ENCODE measurements around the gene GLIS2.

DNA sequence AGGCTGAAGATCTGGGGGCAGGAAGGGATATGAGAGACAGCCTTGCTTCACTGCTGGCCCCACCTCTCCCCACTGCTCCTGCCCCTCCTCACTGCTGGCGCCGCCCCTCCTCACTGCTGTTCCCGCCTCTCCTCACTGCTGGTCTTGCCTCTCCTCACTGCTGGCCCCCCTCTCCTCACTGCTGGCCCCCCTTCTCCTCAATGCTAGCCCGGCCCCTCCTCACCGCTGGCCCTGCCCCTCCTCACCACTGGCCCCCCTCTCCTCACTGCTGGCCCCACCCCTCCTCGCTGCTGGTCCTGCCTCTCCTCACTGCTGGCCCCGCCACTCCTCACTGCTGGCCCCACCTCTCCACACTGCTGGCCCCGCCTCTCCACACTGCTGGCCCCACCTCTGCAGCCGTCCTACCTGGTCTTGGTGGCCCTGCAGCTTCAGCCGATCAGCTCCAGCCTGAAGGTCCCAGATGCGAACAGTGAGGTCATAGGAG is 44.7 kb downstream of the GLIS2 start:
- TF ChIP-seq YY2 (tag by site-specific recombination; IDR thresholded peaks at IDR 0.05) (no peak), KLF16 (tag by site-specific recombination; IDR thresholded peaks at IDR 0.05) (no peak), ZNF791 (tag by site-specific recombination; IDR thresholded peaks at IDR 0.05) (no peak), ZNF645 (tag by site-specific recombination; IDR thresholded peaks at IDR 0.05) (no peak), ZNF274 (IDR thresholded peaks at IDR 0.05; ENCODE audit: low read length) (no peak), ZNF274 (tag by site-specific recombination; IDR thresholded peaks at IDR 0.05; ENCODE audit: borderline replicate concordance) (no peak), ZNF600 (tag by site-specific recombination; IDR thresholded peaks at IDR 0.05) (no peak)
- TF ChIP-seq, protein P1, sequence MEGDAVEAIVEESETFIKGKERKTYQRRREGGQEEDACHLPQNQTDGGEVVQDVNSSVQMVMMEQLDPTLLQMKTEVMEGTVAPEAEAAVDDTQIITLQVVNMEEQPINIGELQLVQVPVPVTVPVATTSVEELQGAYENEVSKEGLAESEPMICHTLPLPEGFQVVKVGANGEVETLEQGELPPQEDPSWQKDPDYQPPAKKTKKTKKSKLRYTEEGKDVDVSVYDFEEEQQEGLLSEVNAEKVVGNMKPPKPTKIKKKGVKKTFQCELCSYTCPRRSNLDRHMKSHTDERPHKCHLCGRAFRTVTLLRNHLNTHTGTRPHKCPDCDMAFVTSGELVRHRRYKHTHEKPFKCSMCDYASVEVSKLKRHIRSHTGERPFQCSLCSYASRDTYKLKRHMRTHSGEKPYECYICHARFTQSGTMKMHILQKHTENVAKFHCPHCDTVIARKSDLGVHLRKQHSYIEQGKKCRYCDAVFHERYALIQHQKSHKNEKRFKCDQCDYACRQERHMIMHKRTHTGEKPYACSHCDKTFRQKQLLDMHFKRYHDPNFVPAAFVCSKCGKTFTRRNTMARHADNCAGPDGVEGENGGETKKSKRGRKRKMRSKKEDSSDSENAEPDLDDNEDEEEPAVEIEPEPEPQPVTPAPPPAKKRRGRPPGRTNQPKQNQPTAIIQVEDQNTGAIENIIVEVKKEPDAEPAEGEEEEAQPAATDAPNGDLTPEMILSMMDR (tag by site-specific recombination; IDR thresholded peaks at IDR 0.05) = no peak
- TF ChIP-seq, protein P2, sequence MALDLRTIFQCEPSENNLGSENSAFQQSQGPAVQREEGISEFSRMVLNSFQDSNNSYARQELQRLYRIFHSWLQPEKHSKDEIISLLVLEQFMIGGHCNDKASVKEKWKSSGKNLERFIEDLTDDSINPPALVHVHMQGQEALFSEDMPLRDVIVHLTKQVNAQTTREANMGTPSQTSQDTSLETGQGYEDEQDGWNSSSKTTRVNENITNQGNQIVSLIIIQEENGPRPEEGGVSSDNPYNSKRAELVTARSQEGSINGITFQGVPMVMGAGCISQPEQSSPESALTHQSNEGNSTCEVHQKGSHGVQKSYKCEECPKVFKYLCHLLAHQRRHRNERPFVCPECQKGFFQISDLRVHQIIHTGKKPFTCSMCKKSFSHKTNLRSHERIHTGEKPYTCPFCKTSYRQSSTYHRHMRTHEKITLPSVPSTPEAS (tag by site-specific recombination; IDR thresholded peaks at IDR 0.05) = no peak
